Activated B cell treated with CpG ODN at 0.5 μM for 24 hours (primary cell): ENCODE results near the gene MAML2. TPM values are rescaled to one million over a fixed set of nuclear protein-coding genes. Genes with fewer than 3 reads are reported as not detected.

Experiments
- ATAC-seq: fragments of 200-7000 bp; cut with Tn5 transposase; one replicate; pipeline ENCODE4 v1.10.0; 2021; ENCODE audit warnings: low read depth, mild to moderate bottlenecking, moderate library complexity
- CTCF ChIA-PET: fragments of 350-600 bp; sonication (Branson Sonifier 250); formaldehyde crosslinking; loops from one replicate; lab custom pipeline; 2021; ENCODE audit warnings: antibody characterized with exemption; lab: Charles Lee
- POLR2A ChIA-PET: fragments of 350-600 bp; sonication (Branson Sonifier 250); formaldehyde crosslinking; loops from one replicate; lab custom pipeline; 2021; ENCODE audit warnings: antibody characterized with exemption; lab: Charles Lee
- DNase-seq: peaks from one replicate; pipeline ENCODE4 v3.0.0; 2022
- H3K27ac Mint-ChIP-seq: one replicate; pipeline ENCODE4 v1.8.0; 2020; ENCODE audit warnings: mixed read lengths
- H3K27me3 Mint-ChIP-seq: one replicate; pipeline ENCODE4 v1.8.0; 2021; ENCODE audit warnings: mixed read lengths
- H3K36me3 Mint-ChIP-seq: one replicate; pipeline ENCODE4 v1.8.0; 2021; ENCODE audit warnings: low read depth, mixed read lengths
- H3K4me1 Mint-ChIP-seq: one replicate; pipeline ENCODE4 v1.8.0; 2021; ENCODE audit warnings: mixed read lengths
- H3K4me3 Mint-ChIP-seq: one replicate; pipeline ENCODE4 v1.8.0; 2020; ENCODE audit warnings: mild to moderate bottlenecking, mixed read lengths
- H3K9me3 Mint-ChIP-seq: one replicate; pipeline ENCODE4 v1.8.0; 2020; ENCODE audit warnings: mixed read lengths
- CTCF ChIP-seq: fragments of 200-600 bp; IDR thresholded peaks from one replicate; pipeline ENCODE4 v1.8.0; 2022; ENCODE audit warnings: antibody characterized with exemption, mild to moderate bottlenecking
- intact Hi-C: fragments of 100-400 bp; cut with micrococcal nuclease; formaldehyde crosslinking; loops from one replicate; pipeline ENCODE4 v1.15.1; 2024
- total RNA-seq: library from RNA; stranded (reverse); gene quantifications from 2 replicates; pipeline ENCODE4 v1.2.3, GENCODE V29; 2022

The MAML2 gene
- total RNA-seq, 1 donor from 2014 or later, result 24.8 TPM

- no peak for TF ChIP-seq CTCF
- intact Hi-C loops, result no loop called here
- H3K36me3 Mint-ChIP-seq, result peaks cover 2% of the 10 kb centered on the region
- no peak overlapping the region for H3K27ac Mint-ChIP-seq
- peaks cover 8% of the 10 kb centered on the region for H3K4me1 Mint-ChIP-seq
- no peak overlapping the region for H3K4me3 Mint-ChIP-seq
- DNase-seq (no peak), ATAC-seq (no peak)
- no peaks in the 10 kb centered on the region for H3K27me3 Mint-ChIP-seq
- CTCF ChIA-PET, result no interaction called here
- POLR2A ChIA-PET, result no interaction called here
- H3K9me3 Mint-ChIP-seq, result no peaks in the 10 kb centered on the region
Measured at GRCh38 chr11:96019281-96019680, 323.7 kb downstream of the MAML2 start.

GRCh38 chr11:96017856-96018255 lies 325.1 kb downstream of the MAML2 start:
- peaks cover 22% of the 10 kb centered on the region for H3K4me1 Mint-ChIP-seq
- POLR2A ChIA-PET, result no interaction called here
- ATAC-seq (no peak), DNase-seq (no peak)
- intact Hi-C loops, result no loop called here
- H3K36me3 Mint-ChIP-seq, result no peaks in the 10 kb centered on the region
- no peak overlapping the region for H3K4me3 Mint-ChIP-seq
- no peaks in the 10 kb centered on the region for H3K9me3 Mint-ChIP-seq
- H3K27ac Mint-ChIP-seq, result no peak overlapping the region
- TF ChIP-seq CTCF, result no peak
- no peaks in the 10 kb centered on the region for H3K27me3 Mint-ChIP-seq
- CTCF ChIA-PET, result no interaction called here

GRCh38 chr11:96016978-96017502 lies 326.0 kb downstream of the MAML2 start:
- H3K4me3 Mint-ChIP-seq, result no peak overlapping the region
- H3K4me1 Mint-ChIP-seq, result peaks cover 30% of the 10 kb centered on the region
- intact Hi-C loops, result no loop called here
- H3K27me3 Mint-ChIP-seq, result no peaks in the 10 kb centered on the region
- POLR2A ChIA-PET, result no interaction called here
- no peak for TF ChIP-seq CTCF
- H3K27ac Mint-ChIP-seq, result no peak overlapping the region
- H3K9me3 Mint-ChIP-seq, result no peaks in the 10 kb centered on the region
- no peaks in the 10 kb centered on the region for H3K36me3 Mint-ChIP-seq
- DNase-seq, result no peak
- no peak for ATAC-seq
- CTCF ChIA-PET, result no interaction called here

- ATAC-seq (no peak), DNase-seq (no peak)
- intact Hi-C loops, result no loop called here
- Mint-ChIP-seq H3K4me3 (no peak overlapping the region), H3K9me3 (no peaks in the 10 kb centered on the region), H3K4me1 (peaks cover 39% of the 10 kb centered on the region), H3K27me3 (no peaks in the 10 kb centered on the region), H3K27ac (peak overlapping the region; percentile 42), H3K36me3 (no peaks in the 10 kb centered on the region)
- CTCF ChIA-PET, result interaction anchor here (2.4 kb wide), 1 partner anchor 327 kb away, joined by 11 read pairs; the partner anchor contains the start of gene MAML2
- TF ChIP-seq CTCF, result no peak
- POLR2A ChIA-PET, result no interaction called here
Measured at GRCh38 chr11:96015906-96016565, 327.0 kb downstream of the MAML2 start.

GRCh38 chr11:96014217-96014616 lies 328.8 kb downstream of the MAML2 start:
- POLR2A ChIA-PET, result interaction anchor here (1.6 kb wide), 1 partner anchor 376 kb away, joined by 4 read pairs; the partner anchor contains the start of genes CCDC82 and JRKL
- no peak overlapping the region for H3K4me3 Mint-ChIP-seq
- no peak for TF ChIP-seq CTCF

More at GRCh38 chr11:96014217-96014616, 328.8 kb downstream of the MAML2 start:
- intact Hi-C loops, result loop anchor here (5.0 kb wide), 1 partner anchor 38 kb away; no protein-coding TSS in a partner anchor
- Mint-ChIP-seq H3K36me3 (no peaks in the 10 kb centered on the region), H3K27me3 (no peaks in the 10 kb centered on the region), H3K9me3 (no peaks in the 10 kb centered on the region), H3K27ac (peak overlapping the region; percentile 85), H3K4me1 (peaks cover 44% of the 10 kb centered on the region)
- no peak for DNase-seq
- CTCF ChIA-PET, result interaction anchor here (0.9 to 2.4 kb wide), 3 partner anchors 41 to 379 kb away, joined by 3 to 11 read pairs (median 3); partner anchors contain the start of gene MAML2
- no peak for ATAC-seq
